H1 (cell line): ENCODE data around the gene GCHFR. TPM values are rescaled to one million over a fixed set of nuclear protein-coding genes. Genes with fewer than 3 reads are reported as not detected.
A peak's percentile ranks its signal among the peaks of the same experiment; 100 is the strongest.

Source experiments
- CTCF ChIA-PET: fragments of 300-600 bp; sonication (Branson Sonifier 250); formaldehyde crosslinking; loops from one replicate; lab custom pipeline; 2021; ENCODE audit not compliant: partially characterized antibody; lab: Charles Lee
- POLR2A ChIA-PET: fragments of 300-600 bp; sonication (Branson Sonifier 250); formaldehyde crosslinking; loops from one replicate; lab custom pipeline; 2021; ENCODE audit warnings: inconsistent platforms; ENCODE audit not compliant: partially characterized antibody; lab: Charles Lee
- DNase-seq, 2 experiments: peaks; one replicate each; pipeline versions ENCODE4 v3.0.0 to v3.0.0-alpha.2; 2010 to 2022; ENCODE audit warnings: low spot score in 2 of 2, low read depth in 1 of 2, mixed read lengths in 1 of 2
- FAIRE-seq: peaks from 2 replicates; lab custom pipeline; 2011; peaks lifted over from hg19 to GRCh38; lab: Jason Lieb, UNC
- H2AFZ ChIP-seq: 2 replicates; pipeline ENCODE4 v1.8.1; 2012; ENCODE audit warnings: low read length, inconsistent platforms
- H2AK5ac ChIP-seq: 2 replicates; pipeline ENCODE4 v1.6.1; 2013; ENCODE audit warnings: low read depth, low read length
- H2BK120ac ChIP-seq: replicated peaks from 2 replicates; pipeline ENCODE3; 2013; ENCODE audit warnings: low read depth, low read length, inconsistent platforms
- H2BK12ac ChIP-seq: 2 replicates; pipeline ENCODE4 v1.6.1; 2013; ENCODE audit warnings: low read depth, low read length
- H2BK15ac ChIP-seq: 2 replicates; pipeline ENCODE4 v1.6.1; 2013; ENCODE audit warnings: low read length
- H2BK20ac ChIP-seq: 2 replicates; pipeline ENCODE4 v1.6.1; 2013; ENCODE audit warnings: low read length
- H2BK5ac ChIP-seq: 2 replicates; pipeline ENCODE4 v1.6.1; 2013; ENCODE audit warnings: low read depth, low read length
- H3K14ac ChIP-seq: 2 replicates; pipeline ENCODE4 v1.6.1; 2013; ENCODE audit warnings: inconsistent platforms; ENCODE audit not compliant: insufficient read length
- H3K18ac ChIP-seq: 2 replicates; pipeline ENCODE4 v1.6.1; 2013; ENCODE audit warnings: low read length; ENCODE audit errors: extremely low read depth
- H3K23ac ChIP-seq: 2 replicates; pipeline ENCODE4 v1.6.1; 2013; ENCODE audit warnings: inconsistent platforms; ENCODE audit not compliant: insufficient read length
- H3K23me2 ChIP-seq: 2 replicates; pipeline ENCODE4 v1.6.1; 2013; ENCODE audit warnings: low read depth, low read length
- H3K27ac ChIP-seq: 2 replicates; pipeline ENCODE4 v1.6.1; 2011; ENCODE audit warnings: low read depth, low read length, inconsistent platforms
- H3K27me3 ChIP-seq, 4 experiments: replicated peaks in 1 of 4; 1 replicate in 1 of 4; 2 replicates in 3 of 4; pipeline versions ENCODE4 v1.6.1 to v1.8.1; 2011 to 2013; ENCODE audit warnings: low read length in 3 of 4, mild to moderate bottlenecking in 3 of 4, inconsistent platforms in 2 of 4, mixed read lengths in 2 of 4, moderate library complexity in 1 of 4; ENCODE audit not compliant: control insufficient read depth in 3 of 4, insufficient read depth in 3 of 4; ENCODE audit errors: extremely low read depth in 1 of 4
- H3K36me3 ChIP-seq, 4 experiments: 2 replicates each; pipeline versions ENCODE4 v1.6.1 to v1.8.1; 2011 to 2013; ENCODE audit warnings: mild to moderate bottlenecking in 4 of 4, low read length in 3 of 4, moderate library complexity in 2 of 4, control low read depth in 1 of 4, inconsistent platforms in 1 of 4; ENCODE audit not compliant: insufficient read depth in 4 of 4, control insufficient read depth in 2 of 4
- H3K4ac ChIP-seq: replicated peaks from 2 replicates; pipeline ENCODE3; 2013; ENCODE audit warnings: low read length, low read depth, mixed read lengths, inconsistent platforms; ENCODE audit not compliant: insufficient read length
- H3K4me1 ChIP-seq, 4 experiments: replicated peaks in 1 of 4; 1 replicate in 1 of 4; 2 replicates in 3 of 4; pipeline versions ENCODE4 v1.6.1 to v1.8.1; 2011 to 2013; ENCODE audit warnings: low read length in 3 of 4, inconsistent platforms in 2 of 4, mixed read lengths in 1 of 4; ENCODE audit not compliant: insufficient read depth in 4 of 4, control insufficient read depth in 3 of 4
- H3K4me2 ChIP-seq, 2 experiments: 2 replicates each; pipeline versions ENCODE4 v1.6.1 to v1.8.1; 2011 to 2013; ENCODE audit warnings: low read depth in 2 of 2, low read length in 2 of 2, control low read depth in 1 of 2, inconsistent platforms in 1 of 2, mild to moderate bottlenecking in 1 of 2; ENCODE audit not compliant: insufficient read depth in 1 of 2
- H3K4me3 ChIP-seq, 4 experiments: fragments of 200-600, 300-600 bp in 1 of 4; sonication (generic), shearing (Covaris generic), sonication (Bioruptor Twin) in 1 of 4; 2 replicates each; pipeline versions ENCODE4 v1.5.1 to v1.8.1; 2011 to 2016; ENCODE audit warnings: low read length in 4 of 4, low read depth in 3 of 4, control low read depth in 2 of 4, inconsistent platforms in 2 of 4, mild to moderate bottlenecking in 2 of 4, mixed read lengths in 1 of 4, moderate library complexity in 1 of 4; ENCODE audit not compliant: insufficient read depth in 2 of 4; ENCODE audit errors: extremely low read depth in 1 of 4
- H3K56ac ChIP-seq: replicated peaks from 2 replicates; pipeline ENCODE3; 2013; ENCODE audit warnings: low read depth, mild to moderate bottlenecking, mixed read lengths, low read length, inconsistent platforms; ENCODE audit not compliant: insufficient read length
- H3K79me1 ChIP-seq: 2 replicates; pipeline ENCODE4 v1.6.1; 2013; ENCODE audit warnings: low read depth, low read length, control low read depth
- H3K79me2 ChIP-seq, 2 experiments: 2 replicates each; pipeline versions ENCODE4 v1.6.1 to v1.8.1; 2012 to 2013; ENCODE audit warnings: low read length in 2 of 2, mild to moderate bottlenecking in 2 of 2, inconsistent platforms in 1 of 2; ENCODE audit not compliant: insufficient read depth in 2 of 2, control insufficient read depth in 1 of 2
- H3K9ac ChIP-seq, 4 experiments: replicated peaks in 1 of 4; 1 replicate in 1 of 4; 2 replicates in 3 of 4; pipeline versions ENCODE4 v1.6.1 to v1.8.1; 2011 to 2013; ENCODE audit warnings: low read depth in 3 of 4, low read length in 3 of 4, control low read depth in 2 of 4, mild to moderate bottlenecking in 2 of 4, moderate library complexity in 2 of 4, inconsistent platforms in 1 of 4; ENCODE audit errors: extremely low read depth in 1 of 4
- H3K9me3 ChIP-seq, 2 experiments: 2 replicates each; pipeline versions ENCODE4 v1.6.1 to v1.8.1; 2012 to 2013; ENCODE audit warnings: mild to moderate bottlenecking in 2 of 2, moderate library complexity in 2 of 2, control low read depth in 1 of 2, inconsistent platforms in 1 of 2, low read depth in 1 of 2, low read length in 1 of 2, mixed read lengths in 1 of 2; ENCODE audit not compliant: insufficient read depth in 2 of 2
- H4K20me1 ChIP-seq, 2 experiments: replicated peaks in 1 of 2; 2 replicates each; pipeline versions ENCODE3 to v1.8.1; 2011 to 2013; ENCODE audit warnings: inconsistent platforms in 2 of 2, low read length in 2 of 2, mild to moderate bottlenecking in 1 of 2; ENCODE audit not compliant: insufficient read depth in 2 of 2, control insufficient read depth in 1 of 2
- H4K5ac ChIP-seq: 2 replicates; pipeline ENCODE4 v1.6.1; 2013; ENCODE audit warnings: low read length, low read depth, mixed read lengths, inconsistent platforms; ENCODE audit not compliant: insufficient read length
- H4K8ac ChIP-seq: 2 replicates; pipeline ENCODE4 v1.8.0; 2013; ENCODE audit warnings: mild to moderate bottlenecking, moderate library complexity, low read length, inconsistent platforms; ENCODE audit not compliant: insufficient read depth; ENCODE audit errors: extremely low read depth
- H4K91ac ChIP-seq: replicated peaks from 2 replicates; pipeline ENCODE3; 2013; ENCODE audit warnings: low read length, mixed read lengths, inconsistent platforms; ENCODE audit not compliant: insufficient read length
- EP300 ChIP-seq, 2 experiments: IDR thresholded peaks; 1 replicate in 1 of 2; 2 replicates in 1 of 2; pipeline ENCODE4 v1.6.1; 2011 to 2012; ENCODE audit warnings: low read depth in 2 of 2, low read length in 2 of 2, mild to moderate bottlenecking in 2 of 2, borderline replicate concordance in 1 of 2, inconsistent platforms in 1 of 2, moderate library complexity in 1 of 2
- RAD21 ChIP-seq, 2 experiments: IDR thresholded peaks in 1 of 2; conservative IDR thresholded peaks in 1 of 2; 2 replicates each; pipeline ENCODE4 v1.6.1; 2011; ENCODE audit warnings: low read depth in 2 of 2, low read length in 2 of 2, improper control_type of control experiment in 1 of 2, inconsistent platforms in 1 of 2, mild to moderate bottlenecking in 1 of 2, moderate library complexity in 1 of 2
- WGBS, 2 experiments: shearing (Covaris generic) in 1 of 2; methylation state at CpG; one replicate each; pipeline versions ENCODE4 v1.1.6 to v1.1.7; 2013 to 2015; ENCODE audit warnings: low lambda C conversion rate in 2 of 2, mixed read lengths in 2 of 2, inconsistent platforms in 1 of 2, low coverage in 1 of 2, missing lambda C conversion rate in 1 of 2; ENCODE audit not compliant: insufficient replicate concordance in 2 of 2, insufficient coverage in 1 of 2, insufficient read length in 1 of 2; ENCODE audit errors: extremely low coverage in 1 of 2, missing lambda C conversion rate in 1 of 2; 5-methylcytosine and 5-hydroxymethylcytosine counted together
- polyA plus RNA-seq, 7 experiments: library from polyadenylated mRNA; depleted of rRNA in 3 of 7; stranded (reverse) in 5 of 7; unstranded in 2 of 7; fragments of >200 nt in 5 of 7; fragments of 200-250 nt in 2 of 7; gene quantifications; 1 replicate in 5 of 7; 2 replicates in 1 of 7; 4 replicates in 1 of 7; pipeline versions ENCODE4 v1.2.1 to v1.2.3, GENCODE V29; 2011 to 2013; ENCODE audit warnings: missing spikeins in 2 of 7, mixed read lengths in 2 of 7
- total RNA-seq: library from RNA; stranded (reverse); fragmentation: NEBNext Ultra II Directional; extraction: Animal tissue kit (Norgen Biotek cat#: 25700); gene quantifications from 2 replicates; pipeline ENCODE4 v1.2.1, GENCODE V29; 2021
- TF ChIP-seq, protein P1 (sequence below), 3 experiments: IDR thresholded peaks; 1 replicate in 2 of 3; 2 replicates in 1 of 3; pipeline versions ENCODE4 v1.5.1 to v1.6.1; 2011; ENCODE audit warnings: low read length in 3 of 3, mild to moderate bottlenecking in 3 of 3, inconsistent platforms in 2 of 3, low read depth in 1 of 3, moderate library complexity in 1 of 3; ENCODE audit not compliant: insufficient read depth in 1 of 3; ENCODE audit errors: control extremely low read depth in 1 of 3

The GCHFR gene
- total and polyA plus RNA-seq, 2 of the 8 experiments (the other 6 are each of a cell fraction or from before 2014, with no cell fraction given): 25.9 to 81.5 TPM

DNA sequence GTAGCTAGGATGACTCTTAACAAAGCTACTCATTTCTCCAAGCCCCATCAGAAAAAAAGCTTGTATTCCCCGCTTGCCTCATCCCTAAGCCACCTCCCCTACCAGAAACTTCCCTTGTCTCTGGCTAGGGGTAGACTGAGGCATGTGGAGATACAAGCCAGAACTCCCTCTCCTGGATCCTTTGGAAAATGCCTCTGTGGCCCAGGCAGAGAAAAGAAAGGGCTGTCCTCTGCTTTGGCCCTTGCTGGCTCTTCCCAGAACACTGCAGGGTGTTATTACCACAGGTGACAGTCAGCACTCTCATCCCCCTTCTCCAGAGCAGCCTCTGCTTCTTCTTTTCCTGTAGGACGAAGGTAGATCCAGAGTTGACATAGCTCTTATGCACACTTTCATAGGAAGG lies 24.0 kb upstream of the GCHFR start:
- H3K9me3 ChIP-seq: no peaks in the 10 kb centered on the region
- H4K20me1 ChIP-seq: peaks cover 0 to 1% of the 10 kb centered on the region in 2 experiments
- no peak overlapping the region for H2BK120ac ChIP-seq
- no peak overlapping the region for H2BK15ac ChIP-seq
- peaks cover 3 to 27% (median 20%) of the 10 kb centered on the region in 4 experiments; a peak in 6 of 8 replicates for H3K36me3 ChIP-seq
- no peak overlapping the region for H3K18ac ChIP-seq
- H3K27me3 ChIP-seq: no peaks in the 10 kb centered on the region
- no peak overlapping the region for H4K91ac ChIP-seq
- H3K4me2 ChIP-seq: peak overlapping the region; percentile 23 to 31; a peak in 1 of 4 replicates
- H3K23ac ChIP-seq: no peak overlapping the region
- H3K4me3 ChIP-seq: no peak overlapping the region
- peak; percentile 32 to 50; a peak in 3 of 4 replicates for TF ChIP-seq RAD21 (IDR thresholded peaks at IDR 0.05 in 1 of 2, conservative IDR thresholded peaks at IDR 0.05 in 1 of 2; ENCODE audit: low read depth in 2 of 2, low read length in 2 of 2)
- TF ChIP-seq, protein P1, sequence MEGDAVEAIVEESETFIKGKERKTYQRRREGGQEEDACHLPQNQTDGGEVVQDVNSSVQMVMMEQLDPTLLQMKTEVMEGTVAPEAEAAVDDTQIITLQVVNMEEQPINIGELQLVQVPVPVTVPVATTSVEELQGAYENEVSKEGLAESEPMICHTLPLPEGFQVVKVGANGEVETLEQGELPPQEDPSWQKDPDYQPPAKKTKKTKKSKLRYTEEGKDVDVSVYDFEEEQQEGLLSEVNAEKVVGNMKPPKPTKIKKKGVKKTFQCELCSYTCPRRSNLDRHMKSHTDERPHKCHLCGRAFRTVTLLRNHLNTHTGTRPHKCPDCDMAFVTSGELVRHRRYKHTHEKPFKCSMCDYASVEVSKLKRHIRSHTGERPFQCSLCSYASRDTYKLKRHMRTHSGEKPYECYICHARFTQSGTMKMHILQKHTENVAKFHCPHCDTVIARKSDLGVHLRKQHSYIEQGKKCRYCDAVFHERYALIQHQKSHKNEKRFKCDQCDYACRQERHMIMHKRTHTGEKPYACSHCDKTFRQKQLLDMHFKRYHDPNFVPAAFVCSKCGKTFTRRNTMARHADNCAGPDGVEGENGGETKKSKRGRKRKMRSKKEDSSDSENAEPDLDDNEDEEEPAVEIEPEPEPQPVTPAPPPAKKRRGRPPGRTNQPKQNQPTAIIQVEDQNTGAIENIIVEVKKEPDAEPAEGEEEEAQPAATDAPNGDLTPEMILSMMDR (IDR thresholded peaks at IDR 0.05; ENCODE audit: control extremely low read depth in 1 of 3, insufficient read depth in 1 of 3, low read depth in 1 of 3, low read length in 3 of 3): peak; percentile 6 to 61 (median 37)
- TF ChIP-seq EP300 (IDR thresholded peaks at IDR 0.05; ENCODE audit: borderline replicate concordance in 1 of 2, low read depth in 2 of 2, low read length in 2 of 2): no peak
- no peak overlapping the region for H2AK5ac ChIP-seq
- no peaks in the 10 kb centered on the region for H3K23me2 ChIP-seq
- CTCF ChIA-PET: interaction anchor here (0.6 to 4.2 kb wide), 27 partner anchors 9 to 504 kb away, joined by 3 to 22 read pairs (median 4); partner anchors contain the start of genes DLL4, RAD51 and VPS18
- H2AFZ ChIP-seq: no peak overlapping the region
- POLR2A ChIA-PET: interaction anchor here (0.7 to 2.3 kb wide), 14 partner anchors 8 to 154 kb away, joined by 3 to 9 read pairs (median 4); partner anchors contain the start of genes GCHFR, RAD51 and VPS18
- FAIRE-seq (no peak), DNase-seq (no peak)
- 0 out of 2 replicates have a peak overlapping the region, but pooled peaks have one; percentile 46 for H2BK5ac ChIP-seq
- H3K27ac ChIP-seq: peak overlapping the region; percentile 30
- H2BK12ac ChIP-seq: no peak overlapping the region
- H3K14ac ChIP-seq: no peak overlapping the region
- H3K79me1 ChIP-seq: no peaks in the 10 kb centered on the region
- peaks cover 12 to 20% (median 17%) of the 10 kb centered on the region in 4 experiments for H3K4me1 ChIP-seq
- H4K8ac ChIP-seq: no peak overlapping the region
- H2BK20ac ChIP-seq: no peak overlapping the region
- H3K4ac ChIP-seq: no peak overlapping the region
- no peak overlapping the region for H4K5ac ChIP-seq
- WGBS, 2 experiments: 85% methylated on average over 2 of the region's 2 CpGs; no CpG with 5 or more reads in 1 of the 2 experiments
- no peak overlapping the region for H3K9ac ChIP-seq
- H3K79me2 ChIP-seq: no peaks in the 10 kb centered on the region
- H3K56ac ChIP-seq: no peak overlapping the region
